Nasal cavity respiratory epithelium epithelial cell of viscerocranial mucosa (primary cell): ENCODE results near the gene ECT2L. TPM values are rescaled to one million over a fixed set of nuclear protein-coding genes. Genes with fewer than 3 reads are reported as not detected.

ENCODE experiments used
- total RNA-seq: library from RNA; depleted of rRNA; stranded (reverse); fragments of >200 nt; gene quantifications from 2 replicates; pipeline ENCODE4 v1.2.3, GENCODE V29; 2014

The ECT2L gene
- total RNA-seq, result 0.07 and 0.34 TPM in 2 replicates

GRCh38 chr6:138795809-138796603, at the start of gene ECT2L:
Gene ECT2L, plus strand, starts transcription at chr6:138796087. Its CDS starts 17,188 bp downstream, at chr6:138813275.

GRCh38 chr6:138773177-138774091, 22.5 kb upstream of the ECT2L start, which contains the start of gene CCDC28A:
Gene CCDC28A, plus strand, starts transcription at chr6:138773769. Its CDS starts 2,352 bp downstream, at chr6:138776121.

Other genes with a start within 250 kb of the ECT2L start
- gene CCDC28A, start 22.3 kb upstream of the ECT2L start, total RNA-seq, result 12.0 and 13.5 TPM in 2 replicates
- gene REPS1, start 192.2 kb downstream of the ECT2L start, total RNA-seq, result 47.8 and 56.1 TPM in 2 replicates
- gene ABRACL, start 232.7 kb downstream of the ECT2L start, total RNA-seq, result 39.4 and 53.7 TPM in 2 replicates